Peyer's patch (tissue), 4 donors: ENCODE data around the gene MAPT.

Experiments
- POLR2A ChIP-seq, 2 donors: fragments of 450-650 bp; IDR thresholded peaks; one replicate each; pipeline ENCODE4 v1.5.1; 2017; ENCODE audit warnings: antibody characterized with exemption in 2 of 2, mild to moderate bottlenecking in 2 of 2, moderate library complexity in 2 of 2
- TF ChIP-seq, protein P1 (sequence below), 6 experiments: fragments of 450-650 bp in 4 of 6; fragments of 200-600 bp in 2 of 6; sonication (generic) in 1 of 6; IDR thresholded peaks; one replicate each; pipeline ENCODE4 v1.5.1; 2017 to 2019; ENCODE audit warnings: antibody characterized with exemption in 6 of 6, mild to moderate bottlenecking in 3 of 6, moderate library complexity in 1 of 6

DNA sequence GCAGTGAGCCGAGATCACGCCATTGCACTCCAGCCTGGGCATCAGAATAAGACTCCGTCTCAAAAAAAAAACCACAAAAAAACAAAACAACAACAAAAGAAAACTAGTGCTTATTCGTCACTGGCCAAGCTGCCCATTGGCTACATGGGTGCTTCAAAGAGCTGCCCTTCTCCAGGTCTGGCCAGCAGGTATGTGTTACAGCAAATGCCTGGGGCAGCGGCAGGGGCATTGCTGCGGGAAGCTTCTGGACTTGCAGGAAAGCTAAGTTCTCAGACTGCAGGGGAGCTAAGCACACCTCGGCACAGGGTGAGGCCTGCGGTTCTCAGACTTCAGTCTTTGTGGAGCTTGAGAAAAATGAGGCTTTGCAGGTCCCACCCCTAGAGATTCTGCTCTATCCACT lies 100.6 kb downstream of the MAPT start:
- TF ChIP-seq, protein P1, sequence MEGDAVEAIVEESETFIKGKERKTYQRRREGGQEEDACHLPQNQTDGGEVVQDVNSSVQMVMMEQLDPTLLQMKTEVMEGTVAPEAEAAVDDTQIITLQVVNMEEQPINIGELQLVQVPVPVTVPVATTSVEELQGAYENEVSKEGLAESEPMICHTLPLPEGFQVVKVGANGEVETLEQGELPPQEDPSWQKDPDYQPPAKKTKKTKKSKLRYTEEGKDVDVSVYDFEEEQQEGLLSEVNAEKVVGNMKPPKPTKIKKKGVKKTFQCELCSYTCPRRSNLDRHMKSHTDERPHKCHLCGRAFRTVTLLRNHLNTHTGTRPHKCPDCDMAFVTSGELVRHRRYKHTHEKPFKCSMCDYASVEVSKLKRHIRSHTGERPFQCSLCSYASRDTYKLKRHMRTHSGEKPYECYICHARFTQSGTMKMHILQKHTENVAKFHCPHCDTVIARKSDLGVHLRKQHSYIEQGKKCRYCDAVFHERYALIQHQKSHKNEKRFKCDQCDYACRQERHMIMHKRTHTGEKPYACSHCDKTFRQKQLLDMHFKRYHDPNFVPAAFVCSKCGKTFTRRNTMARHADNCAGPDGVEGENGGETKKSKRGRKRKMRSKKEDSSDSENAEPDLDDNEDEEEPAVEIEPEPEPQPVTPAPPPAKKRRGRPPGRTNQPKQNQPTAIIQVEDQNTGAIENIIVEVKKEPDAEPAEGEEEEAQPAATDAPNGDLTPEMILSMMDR (IDR thresholded peaks at IDR 0.05): no peak
- no peak for TF ChIP-seq POLR2A (IDR thresholded peaks at IDR 0.05)
